Renal cortex interstitium (tissue), 11 donors: Measurements from ENCODE around the gene TCF23. TPM values are rescaled to one million over a fixed set of nuclear protein-coding genes. Genes with fewer than 3 reads are reported as not detected.
"Not testable (repeated sequence)": the region's sequence is repeated elsewhere in the genome, so short reads cannot be mapped to it uniquely, and the experiment has no call there.

Experiments used
- DNase-seq, 11 donors: peaks; one replicate each; pipeline ENCODE4 v3.0.0-alpha.2; 2013; ENCODE audit warnings: low read depth in 9 of 11, low spot score in 4 of 11; ENCODE audit errors: extremely low read depth in 1 of 11
- polyA plus RNA-seq, 3 donors: library from polyadenylated mRNA; unstranded; fragments of 120-200 nt; gene quantifications; one replicate each; pipeline ENCODE4 v1.2.1, GENCODE V29; 2013; ENCODE audit not compliant: insufficient read length in 3 of 3

TCF23 gene
- polyA plus RNA-seq, 3 donors: 0.51 to 0.78 (median 0.62) TPM

DNA sequence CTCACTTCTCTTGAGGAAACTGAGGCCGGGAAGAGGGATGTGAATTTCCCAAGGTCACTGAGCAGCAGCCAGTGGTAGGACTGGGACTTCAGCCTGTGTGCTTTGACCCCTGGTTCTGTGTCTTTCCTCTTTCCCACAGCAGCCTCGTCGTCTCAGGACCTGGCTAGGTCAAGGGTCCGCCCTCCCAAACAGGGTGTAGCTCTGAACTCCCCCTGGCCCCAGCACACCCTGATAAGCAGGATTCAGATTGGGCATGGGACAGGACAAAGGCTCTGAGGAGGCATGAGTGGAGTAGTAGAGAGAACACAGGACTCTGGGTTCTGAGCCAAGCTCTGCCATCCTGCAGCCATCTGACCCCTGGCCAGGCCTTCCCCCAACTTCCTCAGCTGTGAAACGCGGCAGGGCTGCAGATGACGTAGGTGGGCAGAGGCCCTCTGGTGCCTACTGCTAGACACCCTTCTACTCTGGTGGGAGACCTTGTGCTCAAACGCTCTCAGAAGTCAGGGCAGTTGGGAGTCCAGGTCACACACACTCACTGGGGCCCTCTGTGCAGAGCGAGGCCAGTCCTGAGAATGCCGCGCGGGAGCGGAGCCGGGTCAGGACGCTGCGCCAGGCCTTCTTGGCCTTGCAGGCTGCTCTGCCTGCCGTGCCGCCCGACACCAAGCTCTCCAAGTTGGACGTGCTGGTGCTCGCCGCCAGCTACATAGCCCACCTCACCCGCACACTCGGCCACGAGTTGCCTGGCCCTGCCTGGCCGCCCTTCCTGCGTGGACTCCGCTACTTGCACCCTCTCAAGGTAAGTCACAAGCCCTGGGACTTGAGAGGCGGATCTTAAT lies 984 bp downstream of the TCF23 start:
- no peak for DNase-seq

DNA sequence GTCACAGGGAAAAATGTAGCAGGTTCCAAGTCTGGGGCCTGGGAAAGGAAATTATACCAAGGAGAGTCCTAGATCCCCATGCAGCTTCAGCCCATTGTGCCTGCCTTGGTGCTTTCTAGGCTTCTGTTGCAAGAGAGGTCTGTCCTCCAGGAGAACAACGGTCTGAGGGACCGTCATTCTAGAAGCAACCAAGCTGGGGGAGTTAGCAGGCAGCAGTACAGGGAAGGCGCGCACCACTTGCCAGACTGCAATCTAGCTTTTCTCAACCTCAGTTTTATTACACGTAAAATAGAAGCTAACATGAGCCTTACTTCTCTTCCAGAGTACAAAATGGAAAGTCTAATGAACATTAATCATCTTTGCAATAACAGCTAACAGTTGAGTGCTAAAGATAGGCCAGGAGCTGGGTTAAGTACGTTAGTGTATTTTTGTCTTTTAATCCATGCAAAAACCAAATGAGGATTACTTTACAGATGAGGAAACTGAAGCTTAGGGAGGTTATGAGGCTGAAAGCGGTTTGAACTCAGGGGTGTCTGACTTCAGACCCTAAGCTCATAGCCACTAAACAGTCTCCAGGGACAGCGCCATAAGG lies 1.9 kb downstream of the TCF23 start:
- DNase-seq: no peak

DNA sequence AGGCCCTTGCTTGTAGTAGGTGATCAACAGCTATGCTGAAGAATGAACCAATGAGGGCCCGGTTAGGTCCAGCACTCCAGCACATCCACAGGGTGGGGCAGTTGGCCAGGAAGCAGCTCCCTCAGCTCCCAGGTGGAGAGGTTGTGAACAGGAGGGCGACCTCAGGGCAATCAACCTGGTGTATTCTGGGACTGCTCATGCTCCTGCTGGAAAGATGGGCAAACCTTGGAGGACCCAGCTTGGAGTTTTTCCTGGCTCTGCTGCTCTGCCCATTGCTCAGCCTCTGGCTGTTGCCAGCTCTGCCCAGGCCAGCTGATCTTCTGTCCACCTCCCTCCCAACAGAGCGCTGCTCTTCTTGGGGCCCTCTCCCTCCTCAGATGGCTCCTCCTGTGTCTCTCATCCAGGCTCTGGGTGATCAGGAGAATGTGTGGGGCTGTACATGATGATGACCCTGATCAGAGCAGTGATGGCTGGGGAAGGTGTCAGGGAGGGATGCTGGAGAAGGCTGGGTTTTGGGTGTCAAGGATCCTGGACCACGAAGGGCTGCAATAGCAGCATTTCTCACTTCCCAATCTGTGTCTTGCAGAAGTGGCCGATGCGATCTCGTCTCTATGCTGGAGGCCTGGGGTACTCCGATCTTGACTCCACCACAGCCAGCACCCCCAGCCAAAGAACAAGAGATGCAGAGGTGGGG lies 3.4 kb downstream of the TCF23 start:
- no peak for DNase-seq

DNA sequence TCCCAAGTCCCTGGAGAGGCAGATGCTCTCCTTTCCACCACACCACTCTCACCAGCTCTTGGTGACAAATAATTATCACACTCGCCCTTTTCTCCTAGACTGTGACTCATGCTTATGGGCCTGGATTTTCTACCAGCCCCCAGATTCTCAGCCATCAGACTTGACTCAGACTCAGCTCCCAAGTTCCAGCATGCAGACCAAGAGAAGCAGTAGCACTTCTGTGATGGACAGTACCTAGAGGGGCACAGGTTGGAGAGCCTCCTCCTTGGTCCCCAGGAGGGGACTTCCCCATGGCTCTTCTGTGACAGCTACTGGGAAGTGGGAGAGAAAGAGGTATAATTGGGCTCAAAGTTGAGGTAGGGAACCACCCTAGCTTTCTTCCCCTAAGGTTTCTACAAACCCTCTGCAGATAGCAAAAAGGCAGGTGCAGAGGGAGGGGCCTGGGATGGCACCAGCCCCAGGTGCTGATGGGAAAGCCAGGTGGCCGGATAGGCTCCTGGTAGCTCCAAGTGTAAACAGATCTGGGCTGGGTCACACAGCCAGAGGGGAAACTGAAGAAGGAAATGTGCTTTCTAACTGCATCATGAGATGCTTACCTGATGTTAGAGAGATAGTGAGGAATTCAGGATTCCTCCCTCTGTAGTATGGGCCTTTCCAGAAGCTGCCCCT lies 4.1 kb downstream of the TCF23 start:
- no peak for DNase-seq

DNA sequence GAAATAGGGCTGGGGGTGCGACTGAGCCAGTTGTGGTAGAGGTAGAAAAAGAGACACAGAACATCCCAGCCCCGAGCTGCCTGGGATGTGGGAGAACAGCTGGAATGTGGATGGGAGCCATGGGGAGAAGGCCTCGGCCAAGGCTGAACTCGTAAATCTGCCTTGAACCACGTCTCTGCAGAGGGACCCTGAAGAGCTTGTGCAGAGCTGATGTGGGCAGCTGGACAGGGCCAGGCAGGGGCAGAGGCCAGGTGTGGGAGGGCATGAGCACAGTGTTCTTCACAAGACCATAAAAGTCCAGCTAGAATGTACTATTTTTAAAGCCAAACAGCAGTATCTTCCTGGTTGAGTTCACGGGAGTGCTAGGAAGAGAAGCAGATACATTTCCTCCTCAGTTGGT lies 5.7 kb downstream of the TCF23 start:
- DNase-seq: peak in 9 of 11 donors; percentile 25 to 55 (median 40)

DNA sequence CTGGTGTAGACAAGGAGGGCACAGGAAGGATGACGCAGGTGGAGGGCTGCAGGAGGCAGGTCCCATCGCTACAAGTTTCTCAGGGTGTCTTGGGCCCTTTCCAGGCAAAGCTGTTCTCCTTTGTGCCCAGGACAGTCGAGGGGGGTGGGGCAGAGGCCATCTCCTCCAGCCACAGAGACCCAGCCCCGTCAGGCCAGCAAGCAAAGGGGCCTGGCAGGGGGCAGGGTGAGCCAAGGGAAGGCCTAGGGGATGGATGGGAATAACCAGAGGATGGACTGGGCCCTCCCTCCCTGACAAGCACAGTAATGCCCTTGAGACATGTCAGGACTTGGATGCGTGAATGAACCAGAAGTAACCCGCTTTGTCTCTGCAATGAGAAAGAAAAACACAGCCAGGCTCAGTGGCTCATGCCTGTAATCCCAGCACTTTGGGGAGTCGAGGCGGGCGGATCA lies 6.3 kb downstream of the TCF23 start:
- no peak for DNase-seq

DNA sequence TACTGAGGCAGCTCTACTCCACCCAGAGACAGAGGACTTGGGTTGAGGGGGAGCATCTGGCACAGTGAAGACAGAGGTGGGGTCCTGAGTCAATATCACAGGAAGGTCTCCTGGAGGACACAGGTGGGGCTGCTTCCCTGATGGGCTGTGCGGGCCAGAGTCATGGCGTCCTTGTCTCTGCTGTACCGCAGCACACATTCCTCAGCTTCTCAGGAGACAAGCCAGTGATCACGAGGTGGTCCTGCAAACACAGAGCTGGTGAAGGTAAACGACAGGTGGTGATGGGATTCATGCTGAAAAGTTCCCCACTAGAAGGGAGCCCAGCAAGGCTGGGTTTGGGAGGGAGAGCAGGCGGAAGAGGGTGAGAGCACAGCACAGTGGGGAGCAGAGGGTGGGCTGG lies 9.7 kb downstream of the TCF23 start:
- no peak for DNase-seq

DNA sequence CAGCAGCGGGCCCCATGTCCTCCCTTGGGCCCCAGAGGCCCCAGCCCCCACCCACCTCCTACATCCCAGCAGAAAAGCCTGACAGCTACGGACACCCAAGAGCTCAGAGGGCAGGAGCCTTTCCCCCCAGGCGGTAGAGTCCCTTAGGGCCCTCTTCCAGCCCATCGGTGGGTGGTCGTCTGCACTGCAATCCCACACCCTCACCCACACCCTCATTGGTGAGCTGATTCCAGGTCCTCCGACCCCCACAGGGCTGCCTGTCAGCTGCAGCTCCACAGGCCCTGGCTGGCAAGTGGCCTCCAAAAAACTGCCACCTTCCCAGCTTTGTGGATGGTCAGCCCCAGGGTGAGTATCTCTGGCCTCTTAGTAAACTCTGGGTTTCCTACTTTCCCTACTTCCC lies 10.5 kb downstream of the TCF23 start:
- no peak for DNase-seq

DNA sequence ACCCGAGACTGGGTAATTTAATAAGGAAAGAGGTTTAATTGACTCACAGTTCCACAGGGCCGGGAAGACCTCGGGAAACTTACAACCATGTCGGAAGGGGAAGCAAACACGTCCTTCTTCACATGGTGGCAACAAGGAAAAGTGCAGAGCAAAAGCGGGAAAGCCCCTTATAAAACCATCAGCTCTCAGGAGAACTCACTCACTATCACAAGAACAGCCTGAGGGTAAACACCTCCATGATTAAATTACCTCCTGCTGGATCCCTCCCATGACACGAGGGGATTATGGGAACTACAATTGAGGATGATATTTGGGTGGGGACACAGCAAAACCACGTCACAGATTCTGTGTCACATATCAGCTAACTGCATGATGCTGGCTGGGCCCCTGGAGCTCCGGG lies 11.4 kb downstream of the TCF23 start:
- DNase-seq: no peak

DNA sequence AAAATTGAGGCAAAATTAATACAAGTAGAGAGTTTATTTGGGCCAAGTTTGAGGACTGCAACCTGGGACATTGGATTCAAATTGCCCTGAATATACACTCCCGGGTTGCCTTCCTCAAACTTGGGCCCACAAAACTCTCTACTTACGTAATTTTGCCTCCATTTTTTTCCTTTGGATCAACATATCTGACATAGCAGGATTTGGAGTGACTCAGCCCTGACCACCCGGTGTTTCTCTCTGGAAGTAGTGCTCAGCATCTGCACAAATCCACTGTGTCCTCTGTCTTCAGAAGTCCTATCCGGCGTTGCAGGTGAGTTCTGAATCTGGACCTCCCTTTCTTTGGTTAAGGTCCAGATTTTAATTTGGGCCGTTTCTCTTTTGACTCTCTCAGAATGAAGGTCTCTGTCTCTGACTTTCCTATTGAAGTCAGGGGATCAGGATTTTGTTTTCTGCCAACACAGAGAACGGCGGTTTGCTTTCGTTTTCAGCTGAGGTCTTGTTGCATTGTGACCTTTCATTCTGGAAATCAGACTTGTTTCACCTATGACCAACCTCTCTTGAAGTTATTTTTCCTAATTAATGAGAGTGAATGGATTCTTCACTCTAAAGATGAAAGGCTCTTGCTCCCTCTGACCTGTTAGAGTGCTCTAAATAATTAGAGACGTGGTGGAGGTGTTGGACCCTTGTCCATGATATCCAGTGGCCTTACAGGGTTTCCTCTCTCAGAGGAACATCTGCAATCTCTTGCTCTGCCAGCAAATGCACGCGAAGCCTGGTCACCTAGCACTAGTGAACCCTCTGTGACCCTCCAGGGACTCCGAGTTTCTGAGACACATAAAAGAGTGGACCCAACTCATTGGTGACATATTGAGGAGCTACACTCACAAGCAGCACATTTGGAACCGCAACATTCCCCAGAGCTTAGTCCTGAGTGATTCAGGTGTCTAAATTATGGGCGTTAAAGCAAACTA lies 13.6 kb downstream of the TCF23 start:
- no peak for DNase-seq

DNA sequence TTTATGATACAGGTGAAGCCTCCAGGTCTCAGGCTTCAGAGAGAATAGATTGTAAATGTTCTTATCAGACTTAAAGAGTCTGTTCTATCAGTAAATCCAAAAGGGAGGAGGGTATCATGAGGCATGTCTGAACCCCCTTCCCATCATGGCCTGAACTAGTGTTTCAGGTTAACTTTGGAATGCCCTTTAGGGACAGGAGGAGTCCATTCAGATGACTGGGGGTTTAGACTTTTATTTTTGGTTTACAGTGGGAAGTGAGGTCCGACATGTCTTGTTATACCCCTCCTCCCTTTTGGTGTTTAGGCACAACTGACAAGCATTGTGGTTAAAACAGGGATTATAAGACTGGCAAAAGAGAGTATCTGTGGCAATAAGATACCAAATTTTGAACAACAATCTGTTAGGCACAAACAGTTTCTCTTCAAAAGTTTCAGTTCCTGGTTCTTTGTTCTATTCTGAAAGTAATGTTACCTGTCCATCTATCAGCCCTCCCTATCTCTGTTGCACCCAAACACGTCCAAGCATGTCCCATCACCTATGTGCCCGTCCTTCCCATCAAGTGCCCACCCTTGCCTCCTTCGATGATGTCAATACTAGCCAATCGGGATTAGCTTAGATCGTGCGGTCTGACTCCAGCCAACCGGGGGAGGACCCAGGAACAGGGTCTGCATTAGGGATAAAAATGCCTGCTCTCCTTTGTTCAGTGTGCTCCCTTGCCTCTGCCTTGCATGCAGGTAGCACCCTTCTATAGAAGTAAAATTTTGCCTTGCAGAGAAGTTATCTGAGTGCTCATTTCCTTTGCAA lies 16.4 kb downstream of the TCF23 start:
- DNase-seq: no peak

DNA sequence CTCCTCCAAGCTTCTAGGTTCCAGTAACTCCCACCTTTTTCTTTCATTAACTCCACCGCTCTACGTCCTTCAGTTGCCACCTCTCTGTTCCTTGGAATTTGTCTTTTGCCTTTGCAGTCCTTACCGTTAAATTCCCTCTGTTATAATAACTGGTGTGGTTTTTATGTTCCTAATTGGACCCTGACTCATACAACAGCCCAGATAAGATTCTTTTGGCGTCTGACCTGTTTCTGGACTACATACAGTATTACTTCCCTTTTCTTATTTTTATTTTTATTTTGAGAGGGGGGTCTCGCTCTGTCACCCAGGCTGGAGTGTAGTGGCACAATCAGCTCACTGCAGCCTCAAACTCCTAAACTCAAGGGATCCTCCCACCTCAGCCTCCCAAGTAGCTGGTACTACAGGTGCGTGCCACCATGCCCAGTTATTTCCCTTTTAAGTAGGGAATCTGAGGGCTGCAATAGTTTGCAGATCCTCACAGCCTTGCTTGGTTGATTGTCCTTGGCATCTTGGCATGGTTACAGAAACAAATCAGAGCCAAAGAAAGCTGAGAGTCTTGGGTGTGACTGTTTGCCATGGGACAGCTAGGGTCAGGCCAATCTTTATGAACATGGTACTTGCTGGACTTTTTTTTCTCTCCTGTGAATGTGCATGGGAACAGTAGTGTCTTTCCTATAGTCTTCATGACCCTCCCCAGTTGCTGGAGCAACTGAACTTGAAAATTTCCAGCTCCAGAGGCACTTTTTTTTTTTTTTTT lies 22.0 kb downstream of the TCF23 start:
- no peak for DNase-seq

DNA sequence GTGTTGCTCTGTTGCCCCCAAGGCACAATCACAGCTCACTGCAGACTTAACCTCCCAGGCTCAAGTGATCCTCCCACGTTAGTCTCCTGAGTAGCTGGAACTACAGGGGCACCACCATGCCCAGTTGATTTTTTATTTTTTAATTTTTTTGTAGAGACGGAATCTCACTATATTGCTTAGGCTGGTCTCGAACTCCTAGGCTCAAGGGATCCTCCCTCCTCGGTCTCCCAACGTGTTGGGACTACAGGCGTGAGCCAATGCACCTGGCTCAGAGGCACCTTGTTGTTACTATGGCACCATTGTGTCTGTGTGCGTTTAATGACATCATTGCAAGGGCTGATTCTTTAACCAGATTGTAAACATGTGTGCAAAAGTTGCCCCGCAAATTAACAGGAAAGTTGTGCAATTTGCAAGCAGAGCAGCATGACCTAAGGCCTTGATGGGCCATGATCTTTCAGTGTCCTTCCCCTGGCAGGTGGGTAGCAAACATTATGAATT lies 22.6 kb downstream of the TCF23 start:
- no peak for DNase-seq

DNA sequence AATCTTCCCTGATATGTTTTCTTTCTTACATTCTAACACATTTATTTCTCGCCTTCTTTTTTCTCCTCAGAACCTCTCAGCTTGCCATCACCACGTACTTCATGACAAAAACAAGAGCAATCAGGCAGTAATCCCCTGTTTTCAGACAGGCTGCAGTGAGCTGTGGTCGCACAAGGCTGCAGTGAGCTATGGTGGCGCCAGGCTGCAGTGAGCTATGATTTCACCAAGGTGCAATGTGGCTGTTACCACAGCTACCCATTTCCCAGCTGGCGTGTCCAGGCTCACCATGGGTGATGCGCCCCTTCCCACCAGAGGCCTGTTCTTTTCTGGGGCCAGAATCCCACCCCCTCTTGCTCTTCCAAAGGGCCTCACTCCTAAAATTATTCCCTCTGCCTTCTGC lies 25.8 kb downstream of the TCF23 start:
- no peak for DNase-seq

DNA sequence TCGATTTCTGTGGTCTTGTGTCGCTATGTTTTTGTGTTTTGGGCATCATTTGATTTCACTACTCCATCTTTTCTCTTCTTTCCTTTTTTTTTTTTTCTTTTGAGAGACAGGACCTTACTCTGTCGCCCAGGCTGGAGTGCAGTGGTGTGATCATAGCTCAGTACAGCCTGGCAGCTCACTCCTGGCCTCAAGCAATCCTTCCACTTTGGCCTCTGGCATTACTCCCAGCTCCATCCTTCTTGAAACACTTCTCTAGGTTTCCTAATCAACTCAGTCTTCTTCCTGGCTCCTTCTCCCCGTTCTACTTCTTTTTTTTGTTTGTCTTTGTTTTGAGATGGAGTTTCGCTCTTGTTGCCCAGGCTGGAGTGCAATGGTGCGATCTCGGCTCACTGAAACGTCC lies 26.5 kb downstream of the TCF23 start:
- no peak for DNase-seq

DNA sequence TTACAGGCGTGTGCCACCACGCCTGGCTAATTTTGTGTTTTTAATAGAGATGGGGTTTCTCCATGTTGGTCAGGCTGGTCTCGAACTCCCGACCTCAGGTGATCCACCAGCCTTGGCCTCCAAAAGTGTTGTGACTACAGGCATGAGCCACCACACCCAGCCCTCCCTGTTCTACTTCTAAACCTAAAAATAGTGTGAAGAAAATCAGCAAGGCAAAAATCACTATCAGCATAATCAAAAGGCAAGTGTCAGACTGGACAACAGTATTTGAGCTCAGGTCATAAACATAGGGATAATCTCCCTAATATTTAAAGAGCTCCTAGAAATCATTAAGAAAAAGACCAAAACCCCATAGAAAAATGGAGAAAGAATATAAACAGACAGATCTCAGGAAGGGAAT lies 27.0 kb downstream of the TCF23 start:
- DNase-seq: not testable (repeated sequence)
